ENCODE data around the gene RPA3.

GRCh38 chr7:7766671-7767070 is 48.3 kb upstream of the RPA3 start:
- TF ChIP-seq GATA2 (CRISPR knock-in tag; IDR thresholded peaks at IDR 0.05): no peak
- TF ChIP-seq USF2 (CRISPR knock-in tag; IDR thresholded peaks at IDR 0.05): no peak
